AG10803 (cell line): ENCODE data around the gene CXXC5.

Experiments used
- DNase-seq: peaks from one replicate; pipeline ENCODE4 v3.0.0; 2010; ENCODE audit warnings: low read depth
- H3K4me3 ChIP-seq: 2 replicates; pipeline ENCODE4 v1.5.1; 2011; ENCODE audit warnings: mild to moderate bottlenecking, low read length, control low read depth
- TF ChIP-seq, protein P1 (sequence below): conservative IDR thresholded peaks from 2 replicates; pipeline ENCODE4 v1.5.1; 2011; ENCODE audit warnings: mild to moderate bottlenecking, low read length, control low read depth, inconsistent platforms

The CXXC5 gene

DNA sequence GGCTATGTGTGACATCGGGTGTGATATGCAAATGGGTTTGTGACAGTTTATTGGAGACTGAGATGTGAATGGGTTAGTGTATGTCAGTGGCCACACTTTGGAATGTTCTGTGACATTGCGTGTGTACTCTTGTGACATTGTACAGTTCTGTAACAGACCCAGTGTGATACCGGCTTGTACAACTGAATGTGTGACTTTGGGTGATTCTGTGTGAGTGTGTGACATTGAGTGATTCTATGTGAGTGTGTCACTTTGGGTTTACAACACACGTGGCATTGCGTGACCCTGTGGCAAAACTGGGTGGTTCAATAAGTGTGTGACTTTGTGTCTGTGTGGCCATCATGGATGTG is 38.2 kb downstream of the CXXC5 start:
- TF ChIP-seq, protein P1, sequence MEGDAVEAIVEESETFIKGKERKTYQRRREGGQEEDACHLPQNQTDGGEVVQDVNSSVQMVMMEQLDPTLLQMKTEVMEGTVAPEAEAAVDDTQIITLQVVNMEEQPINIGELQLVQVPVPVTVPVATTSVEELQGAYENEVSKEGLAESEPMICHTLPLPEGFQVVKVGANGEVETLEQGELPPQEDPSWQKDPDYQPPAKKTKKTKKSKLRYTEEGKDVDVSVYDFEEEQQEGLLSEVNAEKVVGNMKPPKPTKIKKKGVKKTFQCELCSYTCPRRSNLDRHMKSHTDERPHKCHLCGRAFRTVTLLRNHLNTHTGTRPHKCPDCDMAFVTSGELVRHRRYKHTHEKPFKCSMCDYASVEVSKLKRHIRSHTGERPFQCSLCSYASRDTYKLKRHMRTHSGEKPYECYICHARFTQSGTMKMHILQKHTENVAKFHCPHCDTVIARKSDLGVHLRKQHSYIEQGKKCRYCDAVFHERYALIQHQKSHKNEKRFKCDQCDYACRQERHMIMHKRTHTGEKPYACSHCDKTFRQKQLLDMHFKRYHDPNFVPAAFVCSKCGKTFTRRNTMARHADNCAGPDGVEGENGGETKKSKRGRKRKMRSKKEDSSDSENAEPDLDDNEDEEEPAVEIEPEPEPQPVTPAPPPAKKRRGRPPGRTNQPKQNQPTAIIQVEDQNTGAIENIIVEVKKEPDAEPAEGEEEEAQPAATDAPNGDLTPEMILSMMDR = no peak
- no peak for DNase-seq
- no peak overlapping the region for H3K4me3 ChIP-seq

- no peak overlapping the region for H3K4me3 ChIP-seq
- no peak for DNase-seq
- TF ChIP-seq, protein P1 = no peak
Measured at GRCh38 chr5:139686706-139687441, 38.7 kb downstream of the CXXC5 start.

DNA sequence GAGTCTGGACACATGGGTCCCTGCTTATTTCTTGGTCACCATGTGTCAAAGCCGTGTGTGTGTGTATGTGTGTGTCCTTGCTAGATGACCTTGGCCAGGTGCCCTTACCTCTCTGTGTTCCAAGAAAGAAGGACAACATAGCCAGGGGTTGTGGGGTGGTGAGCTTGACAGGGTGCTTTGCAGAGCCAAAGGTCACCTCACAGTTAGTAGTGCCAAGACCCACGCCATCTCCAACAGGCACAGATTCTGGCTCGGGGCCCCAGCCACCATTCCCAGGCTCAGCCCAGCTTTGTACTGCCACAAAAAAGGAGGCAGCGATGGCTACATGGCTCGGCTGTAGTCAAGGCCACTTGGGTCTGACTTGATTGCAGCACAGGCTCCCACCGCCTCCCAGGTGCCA is 39.5 kb downstream of the CXXC5 start:
- TF ChIP-seq, protein P1 = no peak
- no peak overlapping the region for H3K4me3 ChIP-seq
- no peak for DNase-seq

DNA sequence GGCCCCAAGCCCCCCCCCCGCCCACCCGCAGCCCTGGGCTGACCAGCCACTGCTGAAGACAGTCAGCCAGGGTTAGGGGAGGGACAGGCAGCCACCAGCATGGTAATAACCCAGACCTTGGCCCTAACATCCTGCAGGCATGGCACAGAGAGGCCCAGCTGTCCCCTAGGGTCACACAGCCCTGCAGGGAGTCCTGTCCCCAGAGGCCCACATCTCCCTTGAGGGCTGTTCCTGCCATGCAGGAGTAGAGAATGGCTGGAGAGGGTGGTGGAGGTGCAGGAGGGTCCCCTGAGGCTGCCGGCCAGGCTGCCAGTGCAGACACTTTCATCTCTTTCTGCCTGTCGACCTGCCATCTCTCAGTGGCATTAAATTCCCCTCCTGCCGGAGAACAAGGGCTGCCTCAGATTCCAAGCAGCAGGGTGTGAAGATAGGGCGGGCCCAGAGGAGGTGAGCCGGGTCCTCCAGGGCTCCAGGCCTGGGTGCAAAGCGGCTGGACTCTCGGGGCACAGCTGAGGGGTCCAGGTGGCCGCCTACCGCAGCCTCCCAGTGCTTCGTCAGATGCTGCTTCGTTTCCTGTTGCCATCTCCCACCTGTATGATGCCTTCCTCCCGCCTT is 40.0 kb downstream of the CXXC5 start:
- no peak overlapping the region for H3K4me3 ChIP-seq
- no peak for DNase-seq
- TF ChIP-seq, protein P1 = no peak

DNA sequence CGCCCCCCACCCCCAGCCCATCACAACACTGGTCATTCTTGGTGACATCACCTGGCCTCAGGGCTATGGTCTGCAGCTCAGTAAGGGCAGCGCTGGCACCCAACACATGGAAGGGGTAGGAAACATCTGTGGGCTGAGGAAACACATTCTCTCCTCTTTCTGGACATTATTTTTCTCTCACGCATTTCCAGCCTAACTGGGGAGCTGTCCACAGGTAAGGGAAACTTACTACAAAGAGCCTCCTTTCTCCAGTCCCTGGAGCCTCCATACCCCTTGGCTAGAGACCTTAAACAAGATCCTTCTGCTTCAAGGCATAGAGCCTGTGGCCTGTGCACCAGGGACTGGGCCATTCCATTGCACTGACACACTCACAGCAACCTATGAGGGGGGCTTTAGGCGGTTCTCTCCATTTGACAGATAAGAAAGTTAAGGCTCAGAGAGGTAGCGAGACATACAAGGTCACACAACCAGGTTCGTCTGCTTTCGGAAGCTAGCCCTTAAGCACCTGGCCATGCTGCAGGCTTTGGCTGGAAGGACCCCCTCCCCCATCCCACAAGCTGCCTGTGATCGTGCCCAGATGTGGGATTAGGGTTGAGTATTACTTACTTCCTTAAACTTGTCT is 40.7 kb downstream of the CXXC5 start:
- DNase-seq = no peak
- TF ChIP-seq, protein P1 = no peak

GRCh38 chr5:139689631-139690063 is 41.5 kb downstream of the CXXC5 start:
- no peak overlapping the region for H3K4me3 ChIP-seq
- no peak for DNase-seq
- TF ChIP-seq, protein P1 = 0 out of 2 replicates have a peak, but pooled peaks have one; percentile 4

More for the DNA sequence above, 40.7 kb downstream of the CXXC5 start:
- H3K4me3 ChIP-seq = no peak overlapping the region
